ENCODE measurements around the gene VAT1L.
"Not testable (repeated sequence)": the region's sequence is repeated elsewhere in the genome, so short reads cannot be mapped to it uniquely, and the experiment has no call there.

Gene VAT1L

DNA sequence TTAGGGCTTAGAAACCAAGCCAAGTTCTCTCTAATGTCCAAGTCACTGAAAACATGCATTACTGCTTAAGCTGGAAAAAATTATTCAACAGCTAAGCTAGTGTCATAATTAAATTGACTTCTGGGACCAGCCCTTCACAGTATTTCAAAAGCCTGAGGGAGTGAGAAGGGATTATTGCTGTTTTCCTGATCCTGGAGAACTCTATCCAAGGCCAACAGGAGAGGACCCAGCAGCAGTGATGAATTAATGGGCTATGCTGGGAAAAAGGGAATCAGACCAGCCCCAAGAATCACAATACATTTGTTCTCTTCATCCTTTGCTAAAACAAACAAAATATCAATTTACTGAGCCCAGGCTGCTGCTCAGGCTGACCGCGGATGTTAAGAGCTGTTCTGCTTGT, 199.4 kb downstream of the VAT1L start:
- DNase-seq (ENCODE audit: low read depth in 4 of 4, low spot score in 1 of 4), result no peak

- no peak for DNase-seq (ENCODE audit: low read depth in 4 of 4, low spot score in 1 of 4)
These were observed 201.5 kb downstream of the VAT1L start for GRCh38 chr16:77989846-77990245.

GRCh38 chr16:77991701-77992100, 203.3 kb downstream of the VAT1L start:
- no peak for DNase-seq (ENCODE audit: low read depth in 4 of 4, low spot score in 1 of 4)

- not testable (repeated sequence) for DNase-seq (ENCODE audit: low read depth in 4 of 4, low spot score in 1 of 4)
These were observed 204.0 kb downstream of the VAT1L start for GRCh38 chr16:77992381-77992780.

- no peak for DNase-seq (ENCODE audit: low read depth in 4 of 4, low spot score in 1 of 4)
These were observed 205.0 kb downstream of the VAT1L start for GRCh38 chr16:77993111-77993985.

DNA sequence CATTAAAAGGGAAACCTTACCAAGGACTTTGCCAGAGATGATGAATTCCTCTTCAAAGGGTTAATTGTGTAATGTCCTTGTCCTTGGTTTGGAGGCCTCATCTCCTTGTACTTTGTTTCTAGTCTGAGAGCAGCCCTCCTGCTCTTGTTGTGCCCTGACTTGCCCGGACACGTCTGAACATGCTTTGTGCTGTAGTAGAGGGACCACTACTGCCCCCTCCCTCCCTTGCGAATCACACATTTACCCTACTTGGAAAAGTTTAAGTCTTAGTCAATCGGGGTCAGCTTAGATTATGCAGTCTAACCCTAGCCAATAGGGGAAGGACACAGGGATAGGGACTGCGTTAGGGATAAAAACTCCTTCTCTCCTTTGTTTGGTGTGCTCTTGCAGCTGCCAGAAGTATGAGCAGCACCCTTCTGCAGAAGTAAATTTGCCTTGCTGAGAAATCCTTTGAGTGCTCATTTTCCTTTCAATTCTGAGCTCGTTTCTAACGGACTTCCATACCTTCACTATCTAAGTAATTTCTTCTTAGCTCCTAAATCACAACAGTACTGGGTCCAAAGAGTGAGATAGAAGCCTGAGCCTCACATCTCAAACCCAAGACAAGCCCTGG, 207.6 kb downstream of the VAT1L start:
- DNase-seq (ENCODE audit: low read depth in 4 of 4, low spot score in 1 of 4), result no peak

- DNase-seq (ENCODE audit: low read depth in 4 of 4, low spot score in 1 of 4), result no peak
These were observed 210.1 kb downstream of the VAT1L start for GRCh38 chr16:77998350-77999023.

GRCh38 chr16:78001451-78002025, 213.2 kb downstream of the VAT1L start:
- DNase-seq (ENCODE audit: low read depth in 4 of 4, low spot score in 1 of 4), result no peak

DNA sequence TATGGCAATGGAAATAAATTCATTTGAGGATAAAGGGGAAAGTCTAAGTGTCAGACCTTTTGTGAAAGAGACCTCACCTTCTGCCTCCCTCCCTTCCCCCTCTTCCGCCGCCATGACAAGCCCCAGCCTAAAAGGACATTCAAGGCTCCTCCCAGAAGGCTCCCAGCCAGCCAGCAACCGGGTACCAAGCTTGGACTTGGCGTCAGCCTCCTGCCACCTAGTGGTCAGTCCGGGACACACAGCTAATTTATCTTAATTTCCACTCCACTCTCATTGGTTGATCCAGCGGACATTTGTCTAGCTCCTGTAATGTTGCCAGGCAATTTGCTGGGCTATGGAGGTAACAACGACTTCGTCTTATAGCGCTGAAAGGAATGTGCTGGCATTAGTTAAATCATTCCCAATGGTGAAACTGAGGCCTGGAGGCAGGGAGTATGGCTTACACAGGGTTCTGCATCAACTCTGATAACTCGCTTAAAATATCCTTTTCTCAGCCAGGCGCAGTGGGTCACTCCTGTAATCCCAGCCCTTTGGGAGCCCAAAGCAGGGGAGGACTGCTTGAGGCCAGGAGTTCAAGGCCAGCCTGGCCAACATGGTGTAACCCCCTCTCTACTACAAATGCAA, 214.7 kb downstream of the VAT1L start:
- DNase-seq (ENCODE audit: low read depth in 4 of 4, low spot score in 1 of 4), result peak; percentile 41 to 67 (median 56)

- DNase-seq (ENCODE audit: low read depth in 4 of 4, low spot score in 1 of 4), result no peak
These were observed 216.2 kb downstream of the VAT1L start for GRCh38 chr16:78004517-78004916.

- no peak for DNase-seq (ENCODE audit: low read depth in 4 of 4, low spot score in 1 of 4)
These were observed 217.5 kb downstream of the VAT1L start for GRCh38 chr16:78005881-78006280.

GRCh38 chr16:78007121-78007520, 218.8 kb downstream of the VAT1L start:
- DNase-seq (ENCODE audit: low read depth in 4 of 4, low spot score in 1 of 4), result no peak

- no peak for DNase-seq (ENCODE audit: low read depth in 4 of 4, low spot score in 1 of 4)
These were observed 234.1 kb downstream of the VAT1L start, which contains the start of gene CLEC3A for GRCh38 chr16:78022347-78023060. Gene CLEC3A (plus strand): TSS chr16:78022548. CDS start chr16:78022627, 79 bp downstream.

DNA sequence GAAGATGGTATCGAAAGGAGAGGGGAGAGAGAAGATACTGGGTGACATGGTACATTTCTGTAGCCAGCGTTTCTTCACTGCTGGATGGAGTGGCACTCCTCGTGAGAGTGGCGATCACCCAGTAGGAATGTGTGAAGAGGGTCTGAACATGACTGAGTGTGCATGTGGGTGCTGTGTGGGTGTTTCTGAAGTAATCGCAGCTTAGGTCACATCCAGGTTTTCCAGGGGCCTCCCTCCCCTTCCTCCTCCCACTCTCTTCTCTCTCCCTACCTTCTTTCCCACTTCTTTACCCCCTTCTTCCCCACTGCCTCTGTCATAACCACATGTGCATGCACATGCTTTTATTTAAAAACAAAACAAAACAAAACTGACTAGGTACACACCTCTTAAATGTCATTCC, 235.8 kb downstream of the VAT1L start:
- DNase-seq (ENCODE audit: low read depth in 4 of 4, low spot score in 1 of 4), result no peak

DNA sequence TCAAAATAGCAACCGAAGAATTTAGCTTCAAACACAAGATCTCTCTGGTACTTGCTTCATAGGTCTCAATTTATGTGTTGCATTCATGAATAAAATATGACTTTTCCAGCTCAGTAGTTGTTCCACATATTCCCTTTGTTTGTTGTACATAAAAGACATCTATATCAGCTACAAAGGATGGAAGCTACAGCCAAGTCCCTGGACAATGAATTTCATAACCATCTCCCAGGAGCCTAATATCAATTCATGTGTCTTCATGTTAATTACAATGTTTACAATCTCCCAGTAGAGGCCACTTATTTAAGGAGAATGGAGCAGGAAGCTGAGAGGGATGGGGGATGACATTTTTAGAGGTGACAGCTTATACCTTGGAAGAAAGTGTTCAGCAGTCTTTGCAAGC, 237.3 kb downstream of the VAT1L start:
- no peak for DNase-seq (ENCODE audit: low read depth in 4 of 4, low spot score in 1 of 4)

DNA sequence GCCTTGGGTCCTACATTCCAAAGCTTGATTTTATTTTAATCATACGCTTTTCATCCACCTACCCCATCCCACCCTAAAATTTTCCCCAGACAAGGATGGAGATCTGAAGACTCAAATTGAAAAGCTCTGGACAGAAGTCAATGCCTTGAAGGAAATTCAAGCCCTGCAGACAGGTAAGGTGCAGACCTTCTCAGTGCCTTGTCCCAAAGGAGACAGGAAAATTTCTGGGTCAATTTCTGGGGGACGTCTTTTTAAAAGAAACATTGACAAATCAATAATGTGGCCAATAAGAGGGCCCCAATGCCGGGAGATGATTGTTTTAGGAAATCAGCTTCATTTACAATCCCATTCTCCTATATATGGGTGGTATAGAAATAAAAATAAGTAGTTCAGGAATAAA, 239.7 kb downstream of the VAT1L start:
- no peak for DNase-seq (ENCODE audit: low read depth in 4 of 4, low spot score in 1 of 4)

Measured in stimulated activated CD4-positive, alpha-beta T cell treated with anti-CD3 and anti-CD28 coated beads, Interleukin-1b, Interleukin-23, amount 100 ng/mL, for 24 hours (primary cell).